ENCODE data around the gene RASA3.
"Not testable (repeated sequence)": the region's sequence is repeated elsewhere in the genome, so short reads cannot be mapped to it uniquely, and the experiment has no call there.

The RASA3 gene

DNA sequence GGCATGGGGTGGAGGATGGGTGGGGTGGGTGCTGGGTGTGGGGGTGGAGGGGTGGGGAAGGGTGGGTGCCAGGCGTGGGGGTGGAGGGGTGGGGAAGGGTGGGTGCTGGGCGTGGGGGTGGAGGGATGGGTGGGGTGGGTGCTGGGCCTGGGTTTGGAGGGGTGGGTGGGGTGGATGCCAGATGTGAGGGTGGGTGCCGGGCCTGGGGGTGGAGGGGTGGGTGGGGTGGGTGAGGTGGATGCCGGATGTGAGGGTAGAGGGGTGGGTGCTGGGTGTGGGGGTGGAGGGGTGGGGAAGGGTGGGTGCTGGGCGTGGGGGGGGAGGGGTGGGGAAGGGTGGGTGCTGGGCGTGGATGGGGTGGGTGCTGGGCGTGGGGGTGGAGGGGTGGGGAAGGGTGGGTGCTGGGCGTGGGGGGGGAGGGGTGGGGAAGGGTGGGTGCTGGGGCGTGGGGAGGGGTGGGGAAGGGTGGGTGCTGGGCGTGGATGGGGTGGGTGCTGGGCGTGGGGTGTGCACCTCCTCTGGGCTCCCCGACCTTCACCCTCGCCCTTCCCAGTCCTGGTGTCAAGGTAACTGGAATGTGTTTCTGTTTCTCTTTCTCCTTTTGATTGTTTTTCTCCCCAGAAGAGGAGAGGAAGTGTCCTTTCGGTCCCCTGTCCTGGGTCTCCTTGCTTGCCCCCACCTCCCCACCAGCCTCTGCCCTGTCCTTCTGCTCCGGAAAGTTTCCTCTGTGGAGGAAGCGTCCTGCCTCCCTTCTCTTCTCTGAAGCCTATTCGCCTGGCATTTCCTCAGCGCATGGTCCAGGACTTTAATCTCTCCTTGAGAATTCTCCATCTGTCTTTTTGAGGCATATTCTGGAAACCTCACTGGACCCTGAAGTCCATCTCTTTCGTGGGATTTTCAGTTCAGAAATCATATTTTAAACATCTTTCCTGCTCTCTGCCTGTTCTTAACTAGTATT, 23.8 kb upstream of the RASA3 start:
- no peak for DNase-seq (ENCODE audit: low read depth)

DNA sequence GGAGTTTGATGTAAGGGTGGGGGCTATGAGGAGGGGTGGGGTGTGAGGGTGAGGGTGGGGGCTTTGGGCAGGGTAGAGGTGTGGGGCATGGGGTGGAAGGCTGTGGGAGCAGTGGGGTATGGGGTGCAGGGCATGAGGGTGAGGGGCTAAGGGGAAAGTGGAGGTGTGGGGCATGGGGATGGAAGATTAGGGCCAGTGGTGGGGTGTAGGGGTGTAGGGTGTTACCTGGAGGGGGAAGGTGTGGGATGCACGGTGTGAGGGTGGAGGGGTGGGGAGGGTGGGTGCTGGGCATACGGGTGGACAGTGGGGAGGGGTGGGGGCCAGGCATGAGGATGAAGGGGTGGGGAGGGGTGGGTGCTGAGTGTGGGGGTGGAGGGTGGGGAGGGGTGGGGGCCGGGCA, 22.9 kb upstream of the RASA3 start:
- DNase-seq (ENCODE audit: low read depth) = no peak

GRCh38 chr13:114154476-114154875, 22.1 kb upstream of the RASA3 start:
- DNase-seq (ENCODE audit: low read depth) = no peak

- DNase-seq (ENCODE audit: low read depth) = no peak
Measured at GRCh38 chr13:114153485-114154080, 21.2 kb upstream of the RASA3 start.

- no peak for DNase-seq (ENCODE audit: low read depth)
Measured at GRCh38 chr13:114152831-114153371, 20.5 kb upstream of the RASA3 start.

GRCh38 chr13:114152285-114152645, 19.8 kb upstream of the RASA3 start:
- no peak for DNase-seq (ENCODE audit: low read depth)

DNA sequence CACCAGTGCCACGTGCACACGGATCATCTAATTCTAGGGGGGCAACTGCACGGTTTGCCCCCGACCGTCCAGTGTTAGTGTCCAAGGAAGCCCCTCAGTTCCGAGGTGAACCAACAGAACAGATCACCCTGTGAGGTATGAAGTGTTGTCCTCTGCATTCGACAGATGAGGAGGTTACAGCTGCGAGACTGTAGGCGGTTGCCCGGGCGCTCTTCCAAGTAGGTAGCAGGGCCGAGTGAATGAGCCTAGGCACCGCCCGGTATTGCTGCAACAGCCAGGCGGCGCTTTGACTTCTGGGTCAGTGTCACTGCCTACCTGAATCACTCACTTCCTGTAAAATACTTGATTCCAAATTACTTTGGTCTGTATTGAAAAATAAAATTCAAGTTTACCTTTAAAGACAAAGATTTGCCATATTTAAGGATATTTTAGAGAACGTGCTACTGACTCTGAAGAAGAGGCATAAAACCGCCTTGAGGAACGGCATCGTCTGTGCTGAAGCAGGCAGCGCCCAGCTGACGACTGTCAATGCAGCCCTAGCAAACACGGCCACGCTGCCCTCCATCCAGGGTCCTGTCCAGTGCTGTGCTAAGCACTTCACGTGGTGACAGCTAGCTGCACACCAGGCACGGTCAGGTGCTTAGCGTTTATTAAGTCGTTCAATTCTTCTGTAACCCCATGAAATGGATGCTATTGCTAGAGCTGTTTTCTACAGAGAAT, 19.3 kb upstream of the RASA3 start:
- no peak for DNase-seq (ENCODE audit: low read depth)

GRCh38 chr13:114151031-114151430, 18.6 kb upstream of the RASA3 start:
- no peak for DNase-seq (ENCODE audit: low read depth)

- DNase-seq (ENCODE audit: low read depth) = no peak
Measured at GRCh38 chr13:114149774-114150740, 17.6 kb upstream of the RASA3 start.

GRCh38 chr13:114148886-114149285, 16.5 kb upstream of the RASA3 start:
- not testable (repeated sequence) for DNase-seq (ENCODE audit: low read depth)

- peak; percentile 69 for DNase-seq (ENCODE audit: low read depth)
Measured at GRCh38 chr13:114148521-114148855, 16.1 kb upstream of the RASA3 start.

- no peak for DNase-seq (ENCODE audit: low read depth)
Measured at GRCh38 chr13:114147803-114148520, 15.5 kb upstream of the RASA3 start.

GRCh38 chr13:114146629-114147028, 14.2 kb upstream of the RASA3 start:
- DNase-seq (ENCODE audit: low read depth) = no peak

DNA sequence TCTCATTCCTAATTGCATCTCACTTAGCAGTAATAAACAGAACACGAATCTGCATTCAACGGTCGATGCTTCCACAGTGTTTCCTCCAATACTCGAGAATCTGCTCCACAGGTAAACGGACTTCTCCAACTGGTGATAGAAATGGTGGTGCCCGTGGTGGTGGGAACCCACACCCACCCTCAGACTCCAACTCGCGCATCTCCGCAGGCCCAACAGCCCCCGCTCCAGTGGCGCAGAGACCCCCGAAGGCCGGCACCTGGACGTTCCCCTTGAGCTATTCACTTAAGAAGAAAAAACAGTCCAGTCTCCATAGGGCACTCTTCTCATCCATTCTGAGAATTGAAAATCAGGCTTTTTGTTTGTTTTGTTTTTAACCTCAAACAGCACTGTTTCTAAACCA, 13.8 kb upstream of the RASA3 start:
- DNase-seq (ENCODE audit: low read depth) = no peak

- no peak for DNase-seq (ENCODE audit: low read depth)
Measured at GRCh38 chr13:114145722-114146121, 13.3 kb upstream of the RASA3 start.

DNA sequence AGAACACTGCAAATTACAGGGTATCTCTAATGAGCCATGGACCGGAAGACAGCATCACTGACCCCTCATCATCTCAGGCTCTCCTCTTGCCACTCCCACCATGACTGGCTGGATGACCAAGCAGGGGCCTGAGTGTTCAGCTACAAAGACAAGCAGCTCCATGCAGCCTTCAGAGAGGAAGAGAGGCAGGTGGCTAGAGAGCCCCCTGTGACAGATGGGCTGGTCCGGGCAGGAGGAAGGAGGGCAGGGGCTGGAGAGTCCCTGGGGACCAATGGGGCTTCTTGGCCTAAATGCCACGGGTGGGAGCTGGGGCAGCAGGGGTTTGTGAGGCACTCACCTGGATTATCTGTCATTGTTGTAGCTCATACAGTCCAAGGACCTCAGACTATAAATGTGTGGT, 12.8 kb upstream of the RASA3 start:
- no peak for DNase-seq (ENCODE audit: low read depth)

DNA sequence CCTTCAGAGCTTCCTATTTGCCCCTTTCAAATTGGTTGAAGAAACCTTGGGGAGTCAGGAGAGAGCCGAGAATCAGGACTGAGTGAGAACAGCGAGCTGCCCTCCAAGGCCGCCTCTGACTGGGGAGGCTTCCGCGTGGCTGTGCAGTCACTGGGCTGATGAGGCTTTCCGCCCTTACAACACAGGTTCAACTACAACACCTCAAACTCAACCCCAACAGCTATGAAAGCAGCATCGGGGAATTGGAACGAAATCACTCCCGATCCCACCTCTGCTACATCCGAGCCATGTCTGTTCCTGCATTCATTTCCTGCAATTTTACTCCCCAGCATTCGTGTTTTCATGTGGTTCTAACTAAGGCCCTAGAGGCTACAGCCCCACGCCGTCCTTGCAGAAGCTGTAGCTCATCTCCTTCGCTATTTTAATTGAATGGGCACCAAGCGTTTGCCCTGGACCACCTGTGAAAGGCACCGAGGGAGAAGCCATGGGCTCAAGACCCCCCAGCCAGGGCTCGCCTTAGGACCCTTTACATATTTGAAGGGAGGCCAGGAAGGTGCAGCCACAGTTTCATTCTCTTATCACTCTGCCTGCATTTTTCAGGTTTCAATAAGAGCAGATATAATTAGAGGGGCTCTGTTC, 12.3 kb upstream of the RASA3 start:
- no peak for DNase-seq (ENCODE audit: low read depth)

DNA sequence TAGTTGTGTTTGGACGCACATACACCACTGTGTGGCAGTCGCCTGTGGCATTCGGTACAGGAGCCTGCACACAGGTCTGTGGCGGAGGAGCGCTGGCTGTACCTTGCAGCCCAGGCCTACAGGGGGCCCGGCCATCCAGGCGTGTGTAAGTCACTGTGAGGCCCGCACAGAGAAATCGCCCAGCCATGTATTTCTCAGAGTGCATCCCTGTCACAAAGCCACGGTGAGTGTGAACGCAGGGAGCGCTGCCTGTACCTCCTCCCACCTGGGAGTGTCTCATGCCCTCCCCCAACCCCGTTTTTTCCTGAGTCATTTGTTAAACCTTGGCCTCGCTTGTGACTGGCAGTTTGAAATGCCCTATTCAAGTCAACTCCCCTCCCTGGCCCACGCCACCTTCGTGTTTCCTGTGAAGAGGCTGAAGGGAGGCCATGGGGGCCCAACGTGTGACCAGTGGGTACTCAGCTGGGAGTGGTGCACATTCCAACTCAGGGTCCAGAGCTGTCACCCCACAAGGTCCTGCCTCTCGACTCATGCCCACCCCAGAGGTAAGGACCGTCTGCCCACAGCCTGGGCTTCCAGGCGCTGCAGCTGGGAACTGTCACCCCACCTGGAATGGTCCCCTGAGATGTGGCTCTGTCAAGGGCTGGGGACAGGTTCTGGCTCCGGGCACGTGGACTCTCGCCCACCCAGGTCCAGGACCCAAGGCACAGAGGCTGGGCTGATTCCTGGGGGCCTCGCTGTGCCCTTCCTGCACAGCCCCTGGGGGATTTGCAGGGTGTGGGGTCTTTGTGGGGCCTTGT, 11.6 kb upstream of the RASA3 start:
- no peak for DNase-seq (ENCODE audit: low read depth)

GRCh38 chr13:114142640-114143490, 10.4 kb upstream of the RASA3 start:
- no peak for DNase-seq (ENCODE audit: low read depth)
